B cell (primary cell): ENCODE data around the gene SUCLG1.

ENCODE experiments used
- CTCF ChIP-seq: fragments of 200-600 bp; IDR thresholded peaks from one replicate; pipeline ENCODE4 v1.8.0; 2022; ENCODE audit warnings: antibody characterized with exemption, mild to moderate bottlenecking
- EZH2 ChIP-seq: IDR thresholded peaks from 2 replicates; pipeline ENCODE4 v1.6.1; 2012; ENCODE audit warnings: borderline replicate concordance, low read depth, mild to moderate bottlenecking, moderate library complexity, low read length; ENCODE audit not compliant: insufficient read depth, poor library complexity, severe bottlenecking

DNA sequence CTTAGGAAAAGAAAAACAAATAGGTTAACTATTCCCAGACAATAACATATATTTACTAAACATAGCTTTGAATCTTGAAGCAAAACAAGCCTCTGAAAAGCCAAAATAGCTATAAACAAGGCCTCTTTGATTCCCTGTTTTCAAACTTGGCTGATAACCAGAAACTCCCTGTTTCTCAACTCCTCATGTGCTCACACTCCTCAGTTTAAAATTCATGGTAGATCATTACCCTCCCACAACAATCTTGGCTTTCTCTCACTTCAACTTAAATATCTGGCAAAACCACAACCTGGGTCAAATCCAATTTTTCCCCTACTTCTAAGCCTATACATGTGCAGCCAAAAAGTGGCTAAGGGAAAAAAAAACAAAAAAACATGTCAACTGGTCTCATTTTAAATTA is 15.6 kb downstream of the SUCLG1 start:
- TF ChIP-seq CTCF: no peak
- no peak for TF ChIP-seq EZH2
